A549 (cell line): ENCODE measurements around the gene PDHX. TPM values are rescaled to one million over a fixed set of nuclear protein-coding genes. Genes with fewer than 3 reads are reported as not detected.

Experiments
- ATAC-seq, 2 experiments: fragments of 200-7000 bp in 1 of 2; fragments of >200 bp in 1 of 2; cut with Nextera tagmentation in 1 of 2; cut with Tn5 transposase in 1 of 2; 3 replicates each; pipeline versions ENCODE4 v1.8.0 to v1.9.1; 2018 to 2020; ENCODE audit warnings: mild to moderate bottlenecking in 1 of 2, moderate library complexity in 1 of 2
- CTCF ChIA-PET: fragments of 300-600 bp; sonication (Branson Sonifier 250); formaldehyde crosslinking; extraction: SDS; loops from one replicate; lab custom pipeline; 2021; ENCODE audit warnings: antibody characterized with exemption, inconsistent platforms; lab: Yijun Ruan, JAX
- POLR2A ChIA-PET: fragments of 350-600 bp; formaldehyde crosslinking; extraction: SDS; loops from one replicate; lab custom pipeline; 2021; ENCODE audit warnings: antibody characterized with exemption, inconsistent platforms; lab: Yijun Ruan, JAX
- DNase-seq, 2 experiments: peaks; one replicate each; pipeline versions ENCODE4 v3.0.0 to v3.0.0-alpha.2; 2011 to 2016; ENCODE audit warnings: low read depth in 1 of 2, low spot score in 1 of 2
- FAIRE-seq: peaks from 2 replicates; lab custom pipeline; 2011; peaks lifted over from hg19 to GRCh38; lab: Jason Lieb, UNC
- H3K27ac ChIP-seq, 2 experiments: fragments of >200 bp; sonication (Bioruptor Twin); formaldehyde crosslinking; 3 replicates each; pipeline ENCODE4 v1.5.1; 2016 to 2017
- H3K4me1 ChIP-seq: fragments of >200 bp; sonication (Bioruptor Twin); formaldehyde crosslinking; 3 replicates; pipeline ENCODE4 v1.6.1; 2016
- H3K4me2 ChIP-seq: fragments of >200 bp; sonication (Bioruptor Twin); formaldehyde crosslinking; 3 replicates; pipeline ENCODE4 v1.6.1; 2016
- H3K4me3 ChIP-seq: fragments of >200 bp; sonication (Bioruptor Twin); formaldehyde crosslinking; 3 replicates; pipeline ENCODE4 v1.5.1; 2016
- H3K9me3 ChIP-seq: fragments of >200 bp; sonication (Bioruptor Twin); formaldehyde crosslinking; 3 replicates; pipeline ENCODE4 v1.6.1; 2016
- BHLHE40 ChIP-seq: IDR thresholded peaks from 2 replicates; pipeline ENCODE4 v1.6.1; 2012; ENCODE audit warnings: low read depth, low read length, inconsistent platforms
- CBX8 ChIP-seq: fragments of 200-600 bp; sonication (generic); IDR thresholded peaks from 2 replicates; pipeline ENCODE4 v1.6.1; 2016
- CEBPB ChIP-seq, 2 experiments: fragments of >200 bp in 1 of 2; sonication (Bioruptor Twin) in 1 of 2; formaldehyde crosslinking in 1 of 2; IDR thresholded peaks; 2 replicates each; pipeline ENCODE4 v1.6.1; 2012 to 2016
- CHD2 ChIP-seq: fragments of 150-350 bp; IDR thresholded peaks from 2 replicates; pipeline ENCODE4 v1.6.1; 2014; ENCODE audit warnings: low read length; ENCODE audit not compliant: partially characterized antibody
- EHF ChIP-seq: fragments of 250-450 bp; sonication (Bioruptor Pico); IDR thresholded peaks from 2 replicates; pipeline ENCODE4 v1.5.0; 2020; ENCODE audit warnings: mild to moderate bottlenecking
- EP300 ChIP-seq, 2 experiments: fragments of >200 bp; sonication (Bioruptor Twin); formaldehyde crosslinking; IDR thresholded peaks; 2 replicates in 1 of 2; 3 replicates in 1 of 2; pipeline ENCODE4 v1.6.1; 2016 to 2017
- FOSL2 ChIP-seq, 2 experiments: fragments of 450-650 bp in 1 of 2; fragments of >200 bp in 1 of 2; sonication (Bioruptor Twin) in 1 of 2; formaldehyde crosslinking; IDR thresholded peaks; 2 replicates each; pipeline versions ENCODE4 v1.5.0 to v1.6.1; 2016 to 2020; ENCODE audit warnings: mild to moderate bottlenecking in 1 of 2, moderate library complexity in 1 of 2
- HOXB13 ChIP-seq: fragments of 250-450 bp; sonication (Bioruptor Pico); IDR thresholded peaks from 2 replicates; pipeline ENCODE4 v1.5.0; 2020; ENCODE audit warnings: low read depth, mild to moderate bottlenecking, moderate library complexity
- HOXB5 ChIP-seq: fragments of 250-450 bp; sonication (Bioruptor Pico); IDR thresholded peaks from 2 replicates; pipeline ENCODE4 v1.5.0; 2020; ENCODE audit warnings: mild to moderate bottlenecking, moderate library complexity
- JUNB ChIP-seq: fragments of >200 bp; sonication (Bioruptor Twin); formaldehyde crosslinking; IDR thresholded peaks from 2 replicates; pipeline ENCODE4 v1.6.1; 2016
- MYC ChIP-seq: IDR thresholded peaks from 2 replicates; pipeline ENCODE4 v1.6.1; 2012; ENCODE audit warnings: mild to moderate bottlenecking, inconsistent platforms, low read length, improper control_type of control experiment, borderline replicate concordance
- NFE2L2 ChIP-seq: fragments of 150-350 bp; conservative IDR thresholded peaks from 2 replicates; pipeline ENCODE4 v1.6.1; 2014; ENCODE audit warnings: low read length
- NR3C1 ChIP-seq: fragments of >200 bp; sonication (Bioruptor Twin); formaldehyde crosslinking; IDR thresholded peaks from 3 replicates; pipeline ENCODE4 v1.6.1; 2017
- PHF8 ChIP-seq: fragments of 200-600 bp; sonication (generic); IDR thresholded peaks from 2 replicates; pipeline ENCODE4 v1.6.1; 2016; ENCODE audit warnings: low read depth, mild to moderate bottlenecking, antibody characterized with exemption, moderate library complexity, borderline replicate concordance
- POLR2AphosphoS2 ChIP-seq: conservative IDR thresholded peaks from 2 replicates; pipeline ENCODE4 v1.6.1; 2012; ENCODE audit warnings: low read length, improper control_type of control experiment, inconsistent platforms
- RCOR1 ChIP-seq: fragments of 150-350 bp; IDR thresholded peaks from 2 replicates; pipeline ENCODE4 v1.6.1; 2014; ENCODE audit warnings: antibody characterized with exemption, low read length, low read depth
- SMC3 ChIP-seq: fragments of >200 bp; sonication (Bioruptor Twin); formaldehyde crosslinking; IDR thresholded peaks from 3 replicates; pipeline ENCODE4 v1.6.1; 2018; ENCODE audit warnings: inconsistent platforms
- SREBF2 ChIP-seq: fragments of 450-650 bp; IDR thresholded peaks from 2 replicates; pipeline ENCODE4 v1.6.1; 2014; ENCODE audit warnings: mild to moderate bottlenecking, moderate library complexity
- TFCP2L1 ChIP-seq: fragments of 250-450 bp; sonication (Bioruptor Pico); IDR thresholded peaks from 2 replicates; pipeline ENCODE4 v1.5.0; 2021; ENCODE audit warnings: mild to moderate bottlenecking
- TP53 ChIP-seq: fragments of 250-450 bp; sonication (Bioruptor Pico); IDR thresholded peaks from 2 replicates; pipeline ENCODE4 v1.5.0; 2021; ENCODE audit warnings: mild to moderate bottlenecking, moderate library complexity
- ZC3H11A ChIP-seq: fragments of 450-650 bp; IDR thresholded peaks from 2 replicates; pipeline ENCODE4 v1.6.1; 2014; ENCODE audit warnings: antibody characterized with exemption, mild to moderate bottlenecking
- ZFP36 ChIP-seq: fragments of 450-650 bp; IDR thresholded peaks from 2 replicates; pipeline ENCODE4 v1.6.1; 2014; ENCODE audit warnings: borderline replicate concordance; ENCODE audit not compliant: partially characterized antibody
- WGBS: methylation state at CpG from one replicate; pipeline ENCODE4 v1.1.6; 2017; ENCODE audit errors: missing lambda C conversion rate; 5-methylcytosine and 5-hydroxymethylcytosine counted together
- polyA plus RNA-seq, 4 experiments: library from polyadenylated mRNA; depleted of rRNA in 3 of 4; stranded (reverse); fragments of >200 nt; fragmentation: RNase III in 1 of 4; extraction: RNeasy Plus Mini Kit Qiagen cat#74134 plus additional on column Dnase treatment in 1 of 4; gene quantifications; 2 replicates in 3 of 4; 3 replicates in 1 of 4; pipeline ENCODE4 v1.2.3, GENCODE V29; 2011 to 2017
- TF ChIP-seq, protein P1 (sequence below): fragments of 250-450 bp; sonication (Bioruptor Pico); IDR thresholded peaks from 2 replicates; pipeline ENCODE4 v1.5.0; 2021; ENCODE audit warnings: mild to moderate bottlenecking, moderate library complexity, borderline replicate concordance
- TF ChIP-seq, protein P2 (sequence below): fragments of 250-450 bp; sonication (Bioruptor Pico); IDR thresholded peaks from 2 replicates; pipeline ENCODE4 v1.5.0; 2020; ENCODE audit warnings: low read depth, mild to moderate bottlenecking, moderate library complexity
- TF ChIP-seq, protein P3 (sequence below): fragments of >200 bp; sonication (Bioruptor Twin); formaldehyde crosslinking; IDR thresholded peaks from 3 replicates; pipeline ENCODE4 v1.6.1; 2016
- TF ChIP-seq, protein P4 (sequence below): IDR thresholded peaks from 2 replicates; pipeline ENCODE4 v1.6.1; 2012

Gene PDHX
- polyA plus RNA-seq, 2 of the 4 experiments (the other 2 are of a cell fraction) = 46.5 to 87.4 TPM

DNA sequence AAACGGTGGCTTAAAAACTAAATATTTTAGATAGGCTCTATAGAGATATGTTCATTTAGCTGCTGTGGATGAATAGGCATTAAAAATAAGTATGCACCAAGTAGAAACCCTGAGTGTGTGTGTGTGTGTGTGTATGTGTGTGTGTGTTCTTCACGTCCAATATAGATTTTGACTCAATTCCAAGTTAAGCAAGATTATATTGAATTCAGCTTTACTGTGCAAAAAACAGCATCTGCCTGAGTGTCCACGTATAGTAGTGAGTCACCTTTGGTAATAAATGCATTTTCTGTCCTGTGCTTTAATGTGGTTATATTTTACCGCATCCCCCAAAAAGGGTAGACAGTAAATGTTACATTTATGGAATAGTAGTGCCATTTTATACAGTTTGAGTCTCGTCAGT is 71.2 kb downstream of the PDHX start:
- CTCF ChIA-PET = interaction anchor here (1.0 to 2.0 kb wide), 7 partner anchors 12 to 425 kb away, joined by 3 to 6 read pairs (median 3); no protein-coding TSS in a partner anchor
- FAIRE-seq (no peak), ATAC-seq (no peak), DNase-seq (no peak)
- WGBS = 86% methylated on average over 5 of the region's 5 CpGs
- 0 out of 3 replicates have a peak, but pooled peaks cover 5% of the 10 kb centered on the region for H3K4me1 ChIP-seq
- H3K27ac ChIP-seq = no peak overlapping the region
- no peak overlapping the region for H3K4me3 ChIP-seq
- H3K4me2 ChIP-seq = no peak overlapping the region
- TF ChIP-seq RCOR1 (no peak), TFCP2L1 (CRISPR knock-in tag) (no peak), NFE2L2 (no peak), NR3C1 (no peak), EHF (CRISPR knock-in tag) (no peak), SREBF2 (no peak), HOXB5 (CRISPR knock-in tag) (no peak), ZFP36 (no peak), TP53 (CRISPR knock-in tag) (no peak), ZC3H11A (no peak), BHLHE40 (no peak), CBX8 (no peak), CHD2 (no peak), POLR2AphosphoS2 (no peak), MYC (no peak)
- TF ChIP-seq, protein P1, sequence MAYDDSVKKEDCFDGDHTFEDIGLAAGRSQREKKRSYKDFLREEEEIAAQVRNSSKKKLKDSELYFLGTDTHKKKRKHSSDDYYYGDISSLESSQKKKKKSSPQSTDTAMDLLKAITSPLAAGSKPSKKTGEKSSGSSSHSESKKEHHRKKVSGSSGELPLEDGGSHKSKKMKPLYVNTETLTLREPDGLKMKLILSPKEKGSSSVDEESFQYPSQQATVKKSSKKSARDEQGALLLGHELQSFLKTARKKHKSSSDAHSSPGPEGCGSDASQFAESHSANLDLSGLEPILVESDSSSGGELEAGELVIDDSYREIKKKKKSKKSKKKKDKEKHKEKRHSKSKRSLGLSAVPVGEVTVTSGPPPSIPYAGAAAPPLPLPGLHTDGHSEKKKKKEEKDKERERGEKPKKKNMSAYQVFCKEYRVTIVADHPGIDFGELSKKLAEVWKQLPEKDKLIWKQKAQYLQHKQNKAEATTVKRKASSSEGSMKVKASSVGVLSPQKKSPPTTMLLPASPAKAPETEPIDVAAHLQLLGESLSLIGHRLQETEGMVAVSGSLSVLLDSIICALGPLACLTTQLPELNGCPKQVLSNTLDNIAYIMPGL = no peak
- TF ChIP-seq, protein P2, sequence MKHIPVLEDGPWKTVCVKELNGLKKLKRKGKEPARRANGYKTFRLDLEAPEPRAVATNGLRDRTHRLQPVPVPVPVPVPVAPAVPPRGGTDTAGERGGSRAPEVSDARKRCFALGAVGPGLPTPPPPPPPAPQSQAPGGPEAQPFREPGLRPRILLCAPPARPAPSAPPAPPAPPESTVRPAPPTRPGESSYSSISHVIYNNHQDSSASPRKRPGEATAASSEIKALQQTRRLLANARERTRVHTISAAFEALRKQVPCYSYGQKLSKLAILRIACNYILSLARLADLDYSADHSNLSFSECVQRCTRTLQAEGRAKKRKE (CRISPR knock-in tag) = no peak
- H3K9me3 ChIP-seq = no peaks in the 10 kb centered on the region
- POLR2A ChIA-PET = no interaction called here

DNA sequence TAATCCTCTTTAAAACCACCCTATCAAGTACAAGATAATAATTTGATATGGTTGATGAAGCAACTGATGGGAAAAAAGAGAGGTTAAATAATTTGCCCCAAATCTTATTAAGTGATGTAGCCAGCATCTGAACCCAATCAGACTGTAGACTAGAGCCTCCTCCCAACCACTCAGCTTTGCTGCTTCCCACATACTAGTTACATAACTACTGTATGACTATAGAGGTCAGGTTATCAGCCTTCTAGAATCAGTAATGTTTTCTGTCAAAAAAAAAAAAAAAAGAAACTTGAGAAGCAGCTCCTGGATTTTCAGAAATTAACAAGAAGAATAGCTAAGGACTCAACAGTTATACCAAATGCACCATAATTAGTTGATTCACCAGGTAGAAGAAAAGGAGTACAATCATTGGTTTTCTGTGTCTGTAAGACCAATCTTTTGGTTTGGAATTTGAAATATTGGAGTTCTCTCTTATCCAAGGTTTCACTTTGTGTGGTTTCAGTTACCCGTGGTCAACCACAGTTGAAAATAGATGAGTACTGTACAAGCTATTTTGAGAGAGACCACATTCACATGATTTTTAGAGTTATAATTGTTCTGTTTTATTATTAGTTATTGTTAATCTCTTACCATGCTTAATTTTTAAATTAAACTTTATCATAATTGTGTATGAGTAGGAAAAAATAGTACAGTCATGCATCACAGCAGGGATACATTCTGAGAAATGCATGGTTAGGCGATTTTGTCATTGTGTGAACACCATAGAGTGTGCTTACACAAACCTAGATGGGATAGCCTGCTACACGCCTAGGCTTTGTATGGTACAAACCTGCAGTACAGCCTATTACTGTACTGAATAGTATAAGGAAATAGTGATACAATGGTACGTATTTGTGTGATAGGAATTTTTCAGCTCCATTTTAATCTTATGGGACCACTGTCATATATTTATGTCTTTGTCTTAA is 72.2 kb downstream of the PDHX start:
- no peak for ATAC-seq
- POLR2A ChIA-PET = interaction anchor here (0.7 kb wide), 1 partner anchor 181 kb away, joined by 4 read pairs; no protein-coding TSS in a partner anchor
- no peak for FAIRE-seq
- no peak for DNase-seq
- H3K9me3 ChIP-seq = no peaks in the 10 kb centered on the region
- TF ChIP-seq ZFP36 (no peak), CEBPB (IDR thresholded peaks at IDR 0.05) (no peak), CHD2 (no peak), HOXB13 (CRISPR knock-in tag) (no peak), PHF8 (no peak), EP300 (IDR thresholded peaks at IDR 0.05) (no peak), JUNB (no peak), SMC3 (no peak), FOSL2 (IDR thresholded peaks at IDR 0.05) (no peak), FOSL2 (CRISPR knock-in tag; IDR thresholded peaks at IDR 0.05) (no peak)
- TF ChIP-seq, protein P3, sequence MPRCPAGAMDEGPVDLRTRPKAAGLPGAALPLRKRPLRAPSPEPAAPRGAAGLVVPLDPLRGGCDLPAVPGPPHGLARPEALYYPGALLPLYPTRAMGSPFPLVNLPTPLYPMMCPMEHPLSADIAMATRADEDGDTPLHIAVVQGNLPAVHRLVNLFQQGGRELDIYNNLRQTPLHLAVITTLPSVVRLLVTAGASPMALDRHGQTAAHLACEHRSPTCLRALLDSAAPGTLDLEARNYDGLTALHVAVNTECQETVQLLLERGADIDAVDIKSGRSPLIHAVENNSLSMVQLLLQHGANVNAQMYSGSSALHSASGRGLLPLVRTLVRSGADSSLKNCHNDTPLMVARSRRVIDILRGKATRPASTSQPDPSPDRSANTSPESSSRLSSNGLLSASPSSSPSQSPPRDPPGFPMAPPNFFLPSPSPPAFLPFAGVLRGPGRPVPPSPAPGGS = no peak
- TF ChIP-seq, protein P4, sequence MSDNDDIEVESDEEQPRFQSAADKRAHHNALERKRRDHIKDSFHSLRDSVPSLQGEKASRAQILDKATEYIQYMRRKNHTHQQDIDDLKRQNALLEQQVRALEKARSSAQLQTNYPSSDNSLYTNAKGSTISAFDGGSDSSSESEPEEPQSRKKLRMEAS = no peak
- H3K4me3 ChIP-seq = no peak overlapping the region
- H3K27ac ChIP-seq = no peak overlapping the region
- CTCF ChIA-PET = interaction anchor here (1.0 to 2.0 kb wide), 5 partner anchors 9 to 403 kb away, joined by 3 to 6 read pairs (median 3); no protein-coding TSS in a partner anchor
- H3K4me2 ChIP-seq = no peak overlapping the region
- WGBS = 92% methylated on average over 4 of the region's 4 CpGs
- 0 out of 3 replicates have a peak, but pooled peaks cover 5% of the 10 kb centered on the region for H3K4me1 ChIP-seq
